Endothelial cell of umbilical vein (primary cell): ENCODE results near the gene TMEM87A. TPM values are rescaled to one million over a fixed set of nuclear protein-coding genes. Genes with fewer than 3 reads are reported as not detected.

Source experiments
- BruUV-seq: library from RNA; stranded (reverse); fragments of 400-500 nt; replicated peaks from 2 replicates; lab custom pipeline; 2021; lab: Mats Ljungman, UMichigan
- CTCF ChIA-PET: fragments of 300-600, 350-600 bp; sonication (Branson Sonifier 250); formaldehyde crosslinking; loops from one replicate; lab custom pipeline; 2021; ENCODE audit warnings: antibody characterized with exemption, inconsistent platforms; lab: Charles Lee
- POLR2A ChIA-PET: fragments of 300-600, 350-600 bp; sonication (Branson Sonifier 250); formaldehyde crosslinking; loops from one replicate; lab custom pipeline; 2021; ENCODE audit warnings: antibody characterized with exemption, inconsistent platforms; lab: Charles Lee
- DNase-seq: peaks from one replicate; pipeline ENCODE4 v3.0.0-alpha.2; 2011; ENCODE audit warnings: low read depth, low spot score
- FAIRE-seq: peaks from 2 replicates; lab custom pipeline; 2011; peaks lifted over from hg19 to GRCh38; lab: Jason Lieb, UNC
- H2AFZ ChIP-seq: 2 replicates; pipeline ENCODE4 v1.6.0; 2012; ENCODE audit warnings: low read depth, low read length, control low read depth, inconsistent platforms
- H3K27ac ChIP-seq: 2 replicates; pipeline ENCODE4 v1.5.1; 2011; ENCODE audit warnings: low read depth, mild to moderate bottlenecking, control low read depth, low read length, moderate library complexity; ENCODE audit not compliant: insufficient read depth
- H3K27me3 ChIP-seq, 2 experiments: 2 replicates each; pipeline versions ENCODE4 v1.6.0 to v1.6.1; 2011; ENCODE audit warnings: low read length in 2 of 2, mixed read lengths in 1 of 2; ENCODE audit not compliant: control insufficient read depth in 2 of 2, insufficient read depth in 2 of 2
- H3K36me3 ChIP-seq, 2 experiments: 2 replicates in 1 of 2; 3 replicates in 1 of 2; pipeline ENCODE4 v1.5.1; 2011; ENCODE audit warnings: low read length in 2 of 2, mild to moderate bottlenecking in 1 of 2, moderate library complexity in 1 of 2; ENCODE audit not compliant: control insufficient read depth in 2 of 2, insufficient read depth in 2 of 2; ENCODE audit errors: extremely low read depth in 1 of 2
- H3K4me1 ChIP-seq: 3 replicates; pipeline ENCODE4 v1.5.1; 2011; ENCODE audit warnings: mild to moderate bottlenecking, low read length; ENCODE audit not compliant: control insufficient read depth, insufficient read depth; ENCODE audit errors: extremely low read depth
- H3K4me2 ChIP-seq: 2 replicates; pipeline ENCODE4 v1.6.1; 2011; ENCODE audit warnings: low read length, control low read depth, mixed read lengths; ENCODE audit not compliant: insufficient read depth
- H3K4me3 ChIP-seq, 3 experiments: fragments of 200-600 bp in 1 of 3; sonication (generic), shearing (Covaris generic) in 1 of 3; replicated peaks in 1 of 3; 2 replicates each; pipeline ENCODE4 v1.5.1; 2011 to 2016; ENCODE audit warnings: control low read depth in 3 of 3, low read length in 3 of 3, mild to moderate bottlenecking in 2 of 3, inconsistent platforms in 1 of 3, low read depth in 1 of 3, moderate library complexity in 1 of 3; ENCODE audit not compliant: insufficient read depth in 1 of 3
- H3K79me2 ChIP-seq: 2 replicates; pipeline ENCODE4 v1.6.0; 2012; ENCODE audit warnings: low read length, inconsistent platforms; ENCODE audit not compliant: control insufficient read depth, insufficient read depth
- H3K9ac ChIP-seq: replicated peaks from 2 replicates; pipeline ENCODE3; 2011; ENCODE audit warnings: low read length, control low read depth; ENCODE audit not compliant: insufficient read depth; ENCODE audit errors: extremely low read depth
- H3K9me1 ChIP-seq: replicated peaks from 3 replicates; pipeline ENCODE4 v1.6.0; 2011; ENCODE audit warnings: mild to moderate bottlenecking, low read length; ENCODE audit not compliant: control insufficient read depth, insufficient read depth; ENCODE audit errors: extremely low read depth
- H3K9me3 ChIP-seq: replicated peaks from 2 replicates; pipeline ENCODE4 v1.5.1; 2012; ENCODE audit warnings: low read length, inconsistent platforms; ENCODE audit not compliant: control insufficient read depth, insufficient read depth
- H4K20me1 ChIP-seq: replicated peaks from 2 replicates; pipeline ENCODE3; 2011; ENCODE audit warnings: mild to moderate bottlenecking, low read length; ENCODE audit not compliant: control insufficient read depth, insufficient read depth; ENCODE audit errors: extremely low read depth
- CTCF ChIP-seq, 2 donors: IDR thresholded peaks; 1 replicate in 1 of 2; 2 replicates in 1 of 2; pipeline ENCODE4 v1.5.1; 2011; ENCODE audit warnings: low read length in 2 of 2, mild to moderate bottlenecking in 2 of 2, moderate library complexity in 2 of 2, control low read depth in 1 of 2, inconsistent platforms in 1 of 2, low read depth in 1 of 2; ENCODE audit not compliant: insufficient read depth in 1 of 2; ENCODE audit errors: extremely low read depth in 1 of 2
- EZH2 ChIP-seq: IDR thresholded peaks from 2 replicates; pipeline ENCODE4 v1.6.1; 2012; ENCODE audit warnings: borderline replicate concordance, low read depth, mild to moderate bottlenecking, moderate library complexity, low read length, inconsistent platforms; ENCODE audit not compliant: severe bottlenecking
- FOS ChIP-seq: IDR thresholded peaks from 2 replicates; pipeline ENCODE4 v1.6.1; 2011; ENCODE audit warnings: mild to moderate bottlenecking, low read length, moderate library complexity, borderline replicate concordance; ENCODE audit not compliant: insufficient read depth
- GATA2 ChIP-seq: IDR thresholded peaks from 2 replicates; pipeline ENCODE4 v1.7.0; 2011; ENCODE audit warnings: low read depth, mild to moderate bottlenecking, moderate library complexity, mixed read lengths, low read length; ENCODE audit not compliant: insufficient read length, insufficient read depth
- JUN ChIP-seq: IDR thresholded peaks from 2 replicates; pipeline ENCODE4 v1.6.1; 2011; ENCODE audit warnings: borderline replicate concordance, low read depth; ENCODE audit not compliant: insufficient read length, insufficient read depth
- MAX ChIP-seq: IDR thresholded peaks from 2 replicates; pipeline ENCODE4 v1.6.1; 2011; ENCODE audit not compliant: insufficient read depth, insufficient read length
- MYC ChIP-seq: IDR thresholded peaks from one replicate; pipeline ENCODE4 v1.6.1; 2011; ENCODE audit warnings: mild to moderate bottlenecking, low read depth, low read length
- POLR2A ChIP-seq: IDR thresholded peaks from 2 replicates; pipeline ENCODE4 v1.6.1; 2012; ENCODE audit warnings: low read depth, mild to moderate bottlenecking, control low read depth, low read length
- POLR2AphosphoS5 ChIP-seq: IDR thresholded peaks from 2 replicates; pipeline ENCODE4 v1.6.1; 2012; ENCODE audit warnings: low read depth, mild to moderate bottlenecking, control low read depth, low read length, moderate library complexity; ENCODE audit not compliant: insufficient read depth
- dilution Hi-C: fragments of 300-500 bp; cut with MboI; formaldehyde crosslinking; loops from one replicate; pipeline ENCODE4 v1.15.0; 2019; ENCODE audit warnings: low sequenced_read_pairs; ENCODE audit not compliant: extremely low pct_ligation_motif_present
- intact Hi-C: fragments of 100-400 bp; cut with micrococcal nuclease; formaldehyde crosslinking; loops from one replicate; pipeline ENCODE4 v1.10.0; 2022
- polyA plus RNA-seq, 4 experiments: library from polyadenylated mRNA; depleted of rRNA in 3 of 4; stranded (reverse) in 3 of 4; unstranded in 1 of 4; fragments of >200 nt; gene quantifications; 2 replicates each; pipeline versions ENCODE4 v1.2.1 to v1.2.3, GENCODE V29; 2011 to 2012; ENCODE audit warnings: missing spikeins in 1 of 4
- total RNA-seq: library from RNA; stranded (reverse); gene quantifications from 2 replicates; pipeline ENCODE4 v1.2.3, GENCODE V29; 2021

Gene TMEM87A
- total and polyA plus RNA-seq, 2 donors (not counting 3 experiments of a cell fraction or from before 2014, with no cell fraction given), result 22.3 to 41.1 TPM

GRCh38 chr15:42279234-42279723, 6.0 kb upstream of the TMEM87A start:
- Histone ChIP-seq H3K79me2 (peaks cover 7% of the 10 kb centered on the region), H3K36me3 (no peaks in the 10 kb centered on the region), H3K4me3 (no peak overlapping the region), H3K27ac (no peak overlapping the region), H3K9me1 (no peaks in the 10 kb centered on the region), H3K9me3 (no peaks in the 10 kb centered on the region), H3K9ac (no peak overlapping the region), H3K4me2 (no peak overlapping the region), H2AFZ (no peak overlapping the region), H3K27me3 (no peaks in the 10 kb centered on the region), H3K4me1 (peaks cover 19% of the 10 kb centered on the region), H4K20me1 (no peaks in the 10 kb centered on the region)
- dilution Hi-C loops, result no loop called here
- POLR2A ChIA-PET, result no interaction called here
- no TSS peak for BruUV-seq
- CTCF ChIA-PET, result no interaction called here
- intact Hi-C loops, result no loop called here
- no peak for TF ChIP-seq JUN
- TF ChIP-seq FOS, result no peak
- TF ChIP-seq MYC, result no peak
- no peak for TF ChIP-seq POLR2A
- TF ChIP-seq EZH2, result no peak
- TF ChIP-seq POLR2AphosphoS5, result no peak
- no peak for TF ChIP-seq CTCF (IDR thresholded peaks at IDR 0.05; ENCODE audit: extremely low read depth in 1 of 2, insufficient read depth in 1 of 2, low read depth in 1 of 2, low read length in 2 of 2)
- TF ChIP-seq GATA2, result no peak
- TF ChIP-seq MAX, result no peak
- FAIRE-seq (no peak), DNase-seq (peak; percentile 7)
